Activated T-cell treated with anti-CD3 and anti-CD28 coated beads for 24 hours (primary cell): ENCODE data around the gene TMEM47.

Experiments
- DNase-seq: peaks from one replicate; pipeline ENCODE4 v3.0.0-alpha.2; 2020; ENCODE audit warnings: low read depth

TMEM47 gene

DNA sequence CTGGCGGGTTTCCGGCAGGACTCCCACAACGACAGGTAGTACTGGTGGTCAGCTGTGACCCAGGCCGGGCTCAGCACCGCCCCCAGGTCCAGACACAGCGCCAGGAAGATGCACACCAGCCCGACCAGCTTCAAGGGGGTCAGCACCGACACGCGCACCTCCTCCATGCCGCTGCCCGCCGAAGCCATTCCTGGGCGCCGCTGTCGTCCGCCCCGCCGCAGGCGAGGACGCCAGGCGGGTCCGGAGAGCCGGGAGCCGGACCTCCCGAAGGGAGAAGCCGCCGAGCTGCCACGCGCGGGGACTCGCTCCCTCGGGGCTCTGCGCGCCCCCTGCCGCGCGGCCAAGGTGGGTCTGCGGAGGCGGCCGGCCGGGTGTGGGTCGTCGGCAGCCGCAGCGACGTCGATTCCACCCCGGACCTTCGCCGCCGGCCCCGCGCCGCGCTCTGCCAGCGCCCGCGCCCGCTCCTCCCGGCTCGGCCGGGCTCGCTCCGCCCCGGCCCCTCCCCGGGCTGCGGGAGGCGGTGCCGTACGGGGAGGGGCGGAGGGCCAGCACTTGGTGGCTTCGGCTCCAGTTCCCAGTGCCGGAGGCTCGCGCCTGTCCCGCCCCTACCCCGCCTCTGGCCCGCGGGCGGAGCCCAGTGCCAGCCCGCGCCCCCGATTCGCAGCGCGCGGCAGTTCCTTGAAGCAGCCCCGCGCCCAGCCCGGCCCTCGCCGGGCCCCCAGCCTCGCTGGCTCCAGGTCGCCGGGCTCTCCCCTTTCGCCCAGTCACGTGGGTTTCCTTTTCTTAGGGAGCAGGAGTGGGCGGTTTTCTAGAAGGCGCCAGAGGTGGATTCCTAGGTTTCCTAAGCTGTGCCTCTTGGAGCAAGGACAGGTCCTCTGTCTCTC, at the start of gene TMEM47:
Gene TMEM47 (minus strand): TSS at position 444 of the 884 bp plus-strand sequence. CDS start 256 bp downstream, at position 188.
- no peak for DNase-seq

DNA sequence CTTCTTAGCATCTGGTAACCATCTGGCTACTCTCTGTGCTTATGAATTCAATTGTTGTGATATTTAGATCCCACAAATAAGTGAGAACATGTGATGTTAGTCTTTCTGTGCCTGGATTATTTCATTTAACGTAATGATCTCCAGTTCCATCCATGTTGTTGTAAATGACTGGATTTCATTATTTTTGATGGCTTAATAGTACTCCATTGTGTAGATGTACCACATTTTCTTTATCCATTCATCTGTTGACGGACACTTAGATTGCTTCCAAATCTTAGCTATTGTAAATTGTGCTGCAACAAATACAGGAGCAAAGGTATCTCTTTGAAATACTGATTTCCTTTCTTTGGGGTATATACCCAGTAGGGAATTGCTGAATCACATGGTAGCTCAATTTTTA, 30.0 kb upstream of the TMEM47 start:
- DNase-seq, result no peak

DNA sequence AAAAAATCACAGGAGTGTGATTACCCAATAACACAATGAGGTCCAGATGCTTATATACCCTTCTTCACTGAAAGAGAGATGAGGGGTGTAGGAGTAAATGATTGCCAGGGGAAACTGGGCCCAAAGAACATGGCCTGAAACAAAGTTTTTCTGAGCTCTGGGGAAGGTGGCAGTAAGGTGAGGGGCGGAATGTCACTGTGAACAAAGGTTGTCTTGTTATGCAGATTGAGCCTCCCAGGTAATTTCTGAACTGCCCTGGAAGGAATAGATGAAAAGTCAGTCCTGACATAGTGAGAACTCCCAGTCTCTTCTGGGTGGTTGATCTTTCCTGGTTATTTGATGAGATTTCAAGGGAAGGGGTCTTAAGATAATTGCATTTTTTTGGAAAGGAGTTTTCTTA, 2.5 kb upstream of the TMEM47 start:
- DNase-seq, result no peak

DNA sequence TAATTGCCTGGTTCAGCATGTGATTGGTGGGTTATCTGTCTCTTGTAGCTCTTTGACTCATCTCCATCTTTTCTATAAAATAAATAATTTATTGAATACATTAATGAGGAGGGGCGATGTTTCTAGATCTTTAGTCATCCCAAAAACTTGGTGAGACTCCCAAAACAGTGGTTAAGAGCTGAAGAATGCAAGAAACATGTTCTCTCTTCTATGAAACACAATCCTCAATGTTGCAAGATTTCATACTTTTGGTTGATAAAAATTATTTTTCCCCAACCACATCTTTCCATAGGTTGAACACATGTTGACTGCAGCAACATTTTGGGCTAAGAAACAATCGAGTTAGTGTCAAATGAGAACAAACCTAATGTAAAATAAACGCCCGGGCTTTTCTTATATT, 1.2 kb upstream of the TMEM47 start:
- no peak for DNase-seq

DNA sequence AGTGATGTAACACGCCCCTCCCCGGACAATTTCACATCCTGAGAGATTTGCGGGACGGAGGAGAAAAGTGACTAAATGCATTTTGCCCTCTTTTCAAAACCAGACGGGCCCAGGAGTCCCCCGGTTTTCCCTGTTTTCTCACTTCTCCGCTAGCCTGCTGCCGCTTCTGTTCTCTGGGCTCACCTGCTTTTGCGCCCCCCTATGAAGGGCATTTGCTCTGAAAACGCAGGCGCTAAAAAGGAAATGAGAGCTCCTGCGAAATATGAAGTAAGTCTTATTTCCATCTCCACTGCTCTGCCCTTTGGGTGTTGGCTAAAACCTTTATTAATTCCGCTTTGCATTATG, 613 bp upstream of the TMEM47 start:
- no peak for DNase-seq

DNA sequence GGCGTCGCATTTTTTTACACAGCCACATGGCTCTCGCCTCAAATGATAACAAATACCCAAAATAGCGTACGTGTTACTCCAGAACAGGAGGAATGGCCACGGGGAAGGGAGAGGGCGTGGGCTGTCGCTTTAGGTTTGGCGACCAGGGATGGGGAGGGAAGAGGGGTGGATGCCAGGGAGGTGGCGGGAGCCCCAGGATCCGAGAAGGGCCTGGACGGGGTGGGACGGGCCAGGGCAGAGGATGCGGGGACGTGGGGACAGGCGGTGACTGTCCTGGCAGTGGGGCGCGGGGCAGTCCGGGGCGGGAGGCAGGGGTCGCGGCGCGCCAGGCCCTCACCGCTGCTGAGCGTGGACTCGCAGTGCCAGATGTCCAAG, 631 bp downstream of the TMEM47 start:
- DNase-seq, result no peak

DNA sequence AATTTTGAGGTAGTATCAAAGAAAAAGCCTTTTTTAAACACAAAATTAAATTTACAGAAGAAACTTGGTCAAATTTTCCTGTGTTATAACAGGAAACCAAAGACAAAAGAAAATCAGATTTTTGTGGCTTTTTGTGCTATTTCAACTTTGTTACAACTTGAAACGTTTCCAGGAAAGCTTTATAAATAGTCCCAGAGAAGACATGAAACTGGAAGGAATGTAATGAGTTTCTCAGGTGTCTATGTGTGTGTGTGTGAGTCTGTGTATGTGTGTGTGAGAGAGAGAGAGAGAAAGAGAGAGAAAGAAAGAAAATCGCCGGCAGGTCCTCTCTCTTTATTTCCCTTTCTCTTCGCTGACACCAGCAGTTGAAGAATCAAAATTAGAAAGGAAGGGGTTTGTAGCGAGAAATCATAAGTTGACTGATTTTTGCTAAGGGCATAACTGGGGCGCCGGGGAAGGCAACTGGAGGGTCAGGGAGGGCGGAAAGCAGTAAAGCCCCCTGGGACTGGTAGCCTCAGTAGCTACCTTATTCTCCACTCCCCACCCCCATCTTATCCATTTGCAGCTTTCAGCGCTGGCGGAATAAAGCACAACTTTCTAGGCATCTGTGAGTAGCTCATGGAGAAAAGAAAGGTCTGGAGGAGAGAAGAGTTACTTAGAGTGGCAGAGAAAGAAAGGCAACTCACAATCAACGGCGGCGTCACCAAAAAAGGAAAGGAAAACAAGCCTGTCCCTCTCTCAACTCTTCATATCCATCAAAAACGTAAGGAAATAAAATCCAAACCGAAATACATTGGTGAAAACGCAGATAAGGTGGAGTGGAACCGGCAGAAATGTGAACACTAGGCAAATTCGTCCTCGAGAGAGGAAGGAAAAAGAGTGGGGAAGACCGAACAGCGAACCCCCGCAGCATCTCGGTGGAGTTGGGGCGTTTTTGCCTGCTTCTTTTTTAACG, 1.3 kb downstream of the TMEM47 start:
- DNase-seq, result no peak

DNA sequence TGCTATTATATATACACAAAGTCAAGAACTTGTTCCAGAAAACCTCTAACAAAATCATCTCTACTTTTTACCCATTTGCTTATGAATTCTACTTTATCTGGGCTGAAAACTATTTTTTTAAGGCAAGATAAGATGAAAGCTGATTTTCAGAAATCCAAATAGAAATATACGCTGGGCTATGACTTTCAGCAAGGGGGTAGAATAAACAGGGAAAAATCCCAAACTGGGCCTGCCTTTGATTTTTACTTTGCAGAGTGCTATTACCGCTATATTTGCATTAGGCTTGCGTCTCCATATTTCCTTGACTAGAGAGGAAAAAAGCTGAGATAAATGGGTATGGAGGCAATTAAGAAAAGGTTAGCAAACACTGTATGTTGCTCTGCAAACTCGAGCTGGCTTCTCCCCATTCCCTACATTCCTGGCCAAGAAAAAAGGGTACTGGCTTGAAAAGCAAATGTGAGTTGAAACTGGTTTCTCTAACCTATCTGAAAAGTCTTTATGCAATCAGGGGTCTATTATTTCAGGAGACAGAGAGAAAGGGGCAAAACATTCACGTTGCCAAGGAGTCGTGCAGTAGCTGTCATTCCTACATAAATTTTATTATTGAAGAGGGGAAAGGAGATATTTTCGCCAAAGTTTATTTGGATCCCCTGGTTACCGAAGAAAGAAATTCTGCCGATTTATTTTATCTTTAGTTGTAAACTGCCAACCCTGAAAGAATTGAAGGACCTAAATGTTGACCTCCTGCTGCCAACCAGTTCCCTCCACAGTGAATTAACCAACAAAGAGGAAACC, 2.2 kb downstream of the TMEM47 start:
- DNase-seq, result no peak

DNA sequence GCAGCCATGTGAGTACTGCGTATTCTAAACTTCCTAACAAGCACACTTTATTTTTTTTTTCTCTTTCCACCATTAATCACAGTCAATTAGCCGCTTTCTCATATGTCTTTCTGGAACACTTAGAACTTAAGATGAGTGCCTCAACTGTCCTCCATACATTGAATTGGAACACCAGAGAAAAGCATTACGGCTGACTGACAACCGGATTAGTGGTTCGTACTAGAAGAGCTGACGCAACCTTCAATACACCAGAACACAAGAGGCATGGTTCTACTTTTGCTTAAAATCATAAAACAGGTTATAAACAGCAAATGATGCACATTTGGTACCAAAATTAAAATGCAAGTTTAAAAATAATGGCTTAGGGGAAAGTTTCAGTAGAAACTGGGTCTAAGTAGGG, 3.3 kb downstream of the TMEM47 start:
- DNase-seq, result no peak

DNA sequence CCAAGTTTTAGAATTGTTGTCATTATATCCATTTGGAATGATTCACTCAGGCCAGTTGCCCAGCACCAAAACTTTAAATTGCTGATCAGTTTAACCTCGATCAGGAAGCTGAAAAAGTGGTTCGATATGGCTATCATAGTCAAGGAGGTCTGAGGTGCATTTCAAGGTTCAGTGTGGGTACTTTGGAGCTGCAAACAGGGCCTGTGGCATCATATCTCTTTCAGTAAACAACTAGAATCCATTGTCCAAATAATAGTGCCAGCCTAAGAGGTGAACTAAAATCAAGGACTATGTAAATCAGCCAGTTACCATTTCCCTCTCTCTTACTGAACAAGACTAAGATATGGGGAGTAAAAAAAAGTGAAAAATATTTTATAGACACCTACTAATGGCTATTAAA, 14.2 kb downstream of the TMEM47 start:
- no peak for DNase-seq

DNA sequence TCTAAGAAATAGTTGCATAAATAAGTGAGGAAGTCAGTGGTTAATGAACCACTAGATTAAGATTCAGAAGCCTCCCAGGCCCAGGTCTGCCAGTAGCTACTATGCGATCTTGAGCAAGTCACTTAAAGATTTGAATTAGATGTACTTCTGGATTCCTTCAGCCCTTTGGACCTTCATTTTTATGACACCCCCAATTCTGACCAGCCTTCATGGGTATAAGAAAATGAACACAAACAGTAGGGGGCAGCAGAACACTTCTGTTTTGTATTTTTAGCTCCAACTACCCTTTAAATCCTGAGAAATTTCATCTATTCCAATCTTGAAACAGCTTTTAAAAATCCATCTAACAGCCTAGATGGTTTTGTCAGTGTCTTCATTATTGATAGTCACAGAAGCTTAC, 19.0 kb downstream of the TMEM47 start:
- no peak for DNase-seq

DNA sequence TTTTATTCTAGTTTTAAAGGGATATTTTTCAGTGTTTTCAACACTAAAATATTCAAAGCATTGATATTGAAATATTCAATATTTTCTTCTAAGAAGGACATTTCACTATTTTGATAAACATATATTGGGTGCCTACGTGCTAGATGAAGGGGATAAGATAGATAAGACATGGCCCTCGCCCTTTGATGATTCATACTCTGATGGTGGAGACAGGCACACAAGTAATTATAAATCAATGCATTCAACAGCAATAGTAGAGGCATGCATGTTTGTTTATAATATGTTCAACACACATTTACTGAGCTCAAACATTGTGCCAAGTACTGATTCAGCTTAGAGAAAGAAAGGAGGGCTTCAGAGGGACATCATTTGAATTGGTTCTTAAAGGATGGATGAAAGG, 22.7 kb downstream of the TMEM47 start:
- DNase-seq, result no peak

DNA sequence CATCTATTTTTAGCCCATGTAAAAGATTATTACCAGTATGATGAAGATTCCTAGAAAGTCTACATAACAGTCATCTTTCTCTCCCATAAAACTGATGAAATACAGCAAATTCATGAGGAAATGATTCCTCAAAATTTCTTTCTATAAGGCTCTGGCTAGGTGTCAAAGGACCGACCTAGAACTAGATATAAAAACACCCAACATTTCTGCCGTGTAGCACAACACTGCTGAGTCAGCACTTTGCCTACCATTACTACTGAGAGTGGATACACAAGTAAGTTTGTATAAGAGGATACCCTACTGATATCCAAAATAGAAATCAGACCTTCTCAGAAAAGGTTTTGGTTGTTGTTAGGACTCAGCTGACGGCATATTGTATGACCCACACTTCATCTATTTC, 24.7 kb downstream of the TMEM47 start:
- no peak for DNase-seq

DNA sequence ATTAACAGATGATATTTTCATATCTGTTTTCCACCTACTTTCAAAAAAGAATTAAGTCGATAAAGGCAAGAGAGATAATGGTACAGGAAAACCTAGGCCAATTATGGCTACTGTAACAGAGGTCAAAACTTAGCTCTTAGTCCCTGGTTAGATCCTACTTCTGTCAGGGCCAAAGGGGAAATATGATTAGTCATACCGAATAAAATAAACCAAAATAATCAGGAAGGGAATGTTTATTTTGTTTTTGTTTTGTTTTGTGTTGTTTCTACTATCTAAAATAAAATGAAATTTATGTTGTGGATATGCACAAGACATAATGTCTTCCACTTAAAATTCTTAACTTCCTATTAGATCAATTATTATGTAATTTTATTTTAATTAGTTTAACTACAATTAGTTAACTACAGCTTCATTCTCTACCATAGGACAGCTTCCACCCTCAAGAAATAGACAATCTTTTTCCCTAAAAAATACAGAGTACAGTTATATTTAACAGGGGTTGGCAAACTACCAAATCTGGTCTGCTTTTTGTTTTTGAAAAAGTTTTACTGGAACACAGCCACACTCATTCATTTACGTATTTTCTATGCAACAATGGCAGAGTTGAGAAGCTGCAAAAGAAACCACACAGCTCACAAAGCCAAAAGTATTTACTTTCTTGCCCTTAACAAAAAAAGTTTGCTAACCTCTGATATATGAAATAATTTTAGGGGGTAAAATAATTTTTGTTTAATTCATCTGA, 25.4 kb downstream of the TMEM47 start:
- no peak for DNase-seq

DNA sequence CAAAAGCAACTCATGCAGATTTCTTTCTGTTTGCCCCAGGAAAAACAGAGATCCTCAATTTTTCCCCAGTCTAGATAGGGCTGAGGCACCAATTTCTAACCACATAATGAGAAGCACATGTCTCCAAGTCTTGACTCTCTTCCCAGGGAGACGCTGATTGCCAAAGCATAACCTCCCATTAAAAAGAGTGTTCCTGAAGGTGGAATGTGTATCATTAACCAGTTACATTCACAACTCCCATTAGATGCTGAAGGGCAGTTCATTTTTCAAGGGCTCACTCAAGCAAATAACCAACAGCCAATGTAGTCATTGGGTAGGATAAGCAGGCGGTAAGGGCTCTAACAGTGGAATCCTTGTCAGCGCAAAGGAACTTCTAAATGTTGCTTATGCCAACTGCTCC, 27.5 kb downstream of the TMEM47 start:
- no peak for DNase-seq

DNA sequence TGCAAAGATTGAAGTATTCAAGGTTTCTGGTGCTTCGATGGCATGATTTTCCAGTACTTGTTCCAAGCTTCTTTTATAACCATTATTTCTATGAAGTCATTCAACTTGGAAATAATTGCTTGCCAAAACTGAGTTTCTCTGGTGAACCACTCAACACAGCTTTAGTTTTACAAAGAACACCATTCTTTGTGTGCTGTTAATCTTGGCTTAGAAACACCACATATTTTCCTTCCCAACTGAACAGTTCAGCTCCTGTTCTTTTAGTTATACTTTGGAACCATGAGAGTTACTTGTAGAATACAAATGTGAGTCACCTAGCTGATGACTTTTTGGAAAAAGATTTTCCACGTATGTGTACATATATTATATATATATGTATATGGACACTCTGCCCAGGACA, 32.7 kb downstream of the TMEM47 start:
- DNase-seq, result no peak

DNA sequence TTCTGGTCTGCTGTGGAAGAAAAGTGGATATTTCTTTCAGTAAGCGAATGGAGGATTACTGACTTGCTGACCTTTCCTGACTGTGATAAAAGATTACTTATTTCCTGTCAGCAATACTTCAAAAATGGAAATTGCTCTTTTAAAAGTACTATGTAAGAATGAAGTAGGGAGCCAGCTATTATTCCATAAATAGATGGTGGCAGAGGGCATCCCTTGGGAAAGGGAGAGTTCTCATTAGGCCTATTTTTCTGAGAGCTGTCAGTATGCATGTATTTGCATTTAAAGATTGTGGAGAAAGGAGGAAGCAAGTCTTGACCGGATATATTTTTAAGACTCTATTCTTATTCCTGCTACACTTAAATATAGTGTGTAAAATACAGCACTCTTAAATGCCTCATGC, 37.2 kb downstream of the TMEM47 start:
- DNase-seq, result no peak

DNA sequence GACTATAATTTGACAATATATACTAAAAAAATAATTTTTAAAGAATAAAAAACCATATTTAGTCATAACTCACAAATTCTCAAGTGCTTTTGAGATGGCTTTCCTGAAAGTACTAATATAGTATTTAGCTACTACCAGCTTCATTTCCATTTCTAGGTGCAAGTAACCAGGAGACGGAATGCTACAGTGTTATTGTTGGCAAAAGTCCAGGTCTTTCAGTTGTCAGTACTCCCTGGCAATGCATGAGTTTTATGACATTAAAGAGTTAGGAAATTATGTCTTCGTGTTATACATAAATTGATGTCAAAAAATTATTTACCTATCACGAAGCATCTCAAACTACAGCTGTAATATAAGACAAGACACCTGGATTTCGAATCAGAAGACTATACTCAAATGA, 45.0 kb downstream of the TMEM47 start:
- no peak for DNase-seq

DNA sequence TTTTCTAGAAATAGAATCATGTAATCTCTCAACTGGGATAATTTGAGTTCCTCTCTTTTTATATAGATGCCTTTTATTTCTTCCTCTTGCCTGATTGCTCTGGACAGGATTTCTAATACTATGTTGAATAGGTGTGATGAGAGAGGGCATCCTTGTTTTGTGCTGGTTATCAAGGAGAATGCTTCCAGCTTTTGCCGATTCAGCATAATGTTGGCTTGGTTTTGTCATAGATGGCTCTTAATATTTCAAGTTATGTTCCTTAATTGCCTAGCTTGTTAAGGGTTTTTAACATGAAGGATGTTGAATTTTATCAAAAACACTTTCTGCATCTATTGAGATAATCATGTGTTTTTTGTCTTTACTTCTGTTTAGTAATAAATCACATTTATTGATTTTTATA, 58.7 kb downstream of the TMEM47 start:
- no peak for DNase-seq

DNA sequence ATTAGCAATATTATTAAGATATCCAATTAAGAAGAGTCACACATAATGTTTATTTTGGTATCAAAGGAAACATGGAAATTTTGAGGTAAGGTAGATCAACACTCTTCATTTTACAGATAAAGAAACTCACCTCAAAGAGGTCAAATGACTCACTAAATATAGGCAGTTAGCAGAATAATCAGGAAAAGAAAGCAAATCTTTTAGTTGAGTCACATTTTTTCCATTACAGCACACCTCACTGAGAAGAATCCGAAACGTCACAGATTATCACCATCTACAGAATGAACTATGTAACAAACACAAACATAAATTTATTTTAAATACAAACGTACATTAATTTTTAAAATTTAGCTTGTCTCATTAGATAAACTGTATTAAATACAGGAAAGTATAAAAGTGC, 70.1 kb downstream of the TMEM47 start:
- DNase-seq, result no peak

DNA sequence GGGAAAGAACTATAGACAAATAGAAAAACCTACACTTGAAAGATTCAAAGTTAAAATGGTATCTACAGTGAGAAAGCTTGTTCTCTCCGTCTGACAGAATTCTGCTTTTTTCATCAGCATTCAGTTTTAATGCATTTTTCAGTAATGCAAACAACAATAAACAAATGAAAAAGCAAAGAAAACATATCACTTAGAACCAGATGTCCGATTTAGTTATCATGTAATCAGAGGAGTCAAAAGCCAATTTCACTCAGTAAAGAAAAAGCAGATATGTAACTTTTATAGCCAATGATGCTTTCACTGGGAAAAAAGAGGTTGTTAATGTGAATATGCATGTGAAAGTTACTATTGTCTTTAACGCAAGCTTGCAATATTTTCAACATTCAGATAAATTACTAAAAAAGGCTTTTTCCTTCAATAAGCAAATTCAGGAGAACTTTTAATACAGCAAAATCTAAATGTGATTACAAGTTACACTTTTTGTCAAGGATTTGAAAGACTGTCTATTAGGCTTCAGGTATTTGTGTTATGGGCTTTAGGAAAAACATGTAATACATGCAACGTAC, 70.7 kb downstream of the TMEM47 start:
- DNase-seq, result no peak
